HG02759 (cell line): ENCODE measurements around the gene PARP2.
"Not testable (repeated sequence)": the region's sequence is repeated elsewhere in the genome, so short reads cannot be mapped to it uniquely, and the experiment has no call there.

Source experiments
- ATAC-seq: cut with Tn5 transposase; IDR thresholded peaks from one replicate; pipeline ENCODE4 v1.9.1; 2021; ENCODE audit warnings: mild to moderate bottlenecking, moderate library complexity; ENCODE audit not compliant: unreplicated experiment

The PARP2 gene

DNA sequence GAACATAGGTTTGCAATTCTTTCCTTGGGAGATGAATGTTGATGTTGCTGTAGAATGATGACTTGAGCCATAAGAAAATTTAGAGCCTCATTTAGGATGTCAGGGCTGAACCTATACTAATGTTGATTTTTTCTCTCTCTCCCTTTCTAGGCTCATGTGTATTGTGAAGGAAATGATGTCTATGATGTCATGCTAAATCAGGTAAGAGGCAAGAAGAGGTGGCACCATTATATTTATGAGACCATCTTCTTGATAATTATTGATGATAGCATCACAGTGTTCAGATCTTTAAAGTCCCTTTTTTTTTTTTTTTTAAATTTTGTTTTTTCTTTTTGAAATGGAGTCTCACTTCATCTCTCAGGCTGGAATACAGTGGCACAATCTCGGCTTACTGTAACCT, 3.3 kb downstream of the PARP2 start:
- ATAC-seq = no peak

DNA sequence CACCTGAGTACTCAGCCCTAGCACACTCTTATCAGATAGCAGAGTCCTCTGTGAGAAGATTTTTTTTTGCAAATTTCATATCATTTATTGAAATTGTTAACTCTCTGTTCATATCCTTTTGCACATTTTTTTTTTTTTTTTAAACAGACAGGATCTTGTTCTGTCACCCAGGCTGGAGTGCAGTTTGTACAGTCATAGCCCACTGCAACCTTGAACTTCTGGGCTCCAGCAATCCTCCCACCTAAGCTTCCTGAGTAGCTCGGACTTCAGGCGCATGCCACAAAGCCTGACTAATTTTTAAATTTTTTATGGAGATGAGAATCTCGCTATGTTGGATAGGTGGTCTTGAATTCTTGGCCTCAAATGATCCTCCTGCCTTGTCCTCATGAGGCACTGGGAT, 4.3 kb downstream of the PARP2 start:
- ATAC-seq = no peak

DNA sequence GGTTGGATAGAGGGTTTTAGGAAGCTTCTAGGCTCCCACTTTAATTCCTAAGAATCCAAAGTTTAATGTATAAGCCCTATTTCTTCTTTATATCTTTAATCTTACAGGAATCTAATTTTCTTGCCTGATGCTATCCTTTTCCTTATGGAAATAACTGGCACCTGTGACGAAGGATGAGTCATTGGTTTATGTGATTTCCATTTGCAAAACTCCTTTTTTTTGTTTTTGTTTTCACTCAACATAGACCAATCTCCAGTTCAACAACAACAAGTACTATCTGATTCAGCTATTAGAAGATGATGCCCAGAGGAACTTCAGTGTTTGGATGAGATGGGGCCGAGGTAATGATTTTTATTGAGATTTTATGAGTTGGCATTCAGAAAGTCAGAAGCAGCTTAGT, 6.8 kb downstream of the PARP2 start:
- ATAC-seq = no peak

DNA sequence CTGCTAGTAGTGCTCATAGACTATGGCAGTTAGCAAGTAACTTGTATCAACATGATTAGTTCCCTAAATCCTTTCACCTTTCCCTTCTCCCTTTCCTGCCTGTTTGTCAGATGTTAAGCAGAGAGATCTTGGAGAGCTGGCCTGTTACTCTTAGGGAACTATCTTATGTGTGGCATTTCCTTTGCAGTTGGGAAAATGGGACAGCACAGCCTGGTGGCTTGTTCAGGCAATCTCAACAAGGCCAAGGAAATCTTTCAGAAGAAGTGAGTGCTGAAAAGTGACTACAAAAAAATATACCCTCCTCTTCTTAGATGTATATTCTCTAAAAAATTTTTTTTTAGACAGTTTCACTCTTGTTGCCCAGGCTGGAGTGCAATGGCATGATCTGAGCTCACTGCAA, 7.4 kb downstream of the PARP2 start:
- no peak for ATAC-seq

DNA sequence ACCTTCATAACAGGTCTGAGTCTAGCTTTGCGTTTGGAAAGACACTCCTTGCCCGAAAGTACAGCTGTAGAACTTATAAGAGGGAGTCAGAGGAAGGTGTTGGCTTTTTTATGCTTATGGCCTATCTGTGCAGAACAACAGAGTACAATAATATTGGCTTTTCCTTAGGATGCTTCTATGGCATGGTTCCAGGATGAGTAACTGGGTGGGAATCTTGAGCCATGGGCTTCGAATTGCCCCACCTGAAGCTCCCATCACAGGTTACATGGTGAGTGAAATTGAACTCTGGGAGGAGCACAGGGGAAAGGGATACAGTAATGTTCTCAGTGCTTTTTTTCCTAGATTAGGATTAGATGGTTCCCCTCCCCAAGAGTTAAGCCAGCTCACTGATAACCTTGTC, 13.0 kb downstream of the PARP2 start:
- ATAC-seq = no peak

DNA sequence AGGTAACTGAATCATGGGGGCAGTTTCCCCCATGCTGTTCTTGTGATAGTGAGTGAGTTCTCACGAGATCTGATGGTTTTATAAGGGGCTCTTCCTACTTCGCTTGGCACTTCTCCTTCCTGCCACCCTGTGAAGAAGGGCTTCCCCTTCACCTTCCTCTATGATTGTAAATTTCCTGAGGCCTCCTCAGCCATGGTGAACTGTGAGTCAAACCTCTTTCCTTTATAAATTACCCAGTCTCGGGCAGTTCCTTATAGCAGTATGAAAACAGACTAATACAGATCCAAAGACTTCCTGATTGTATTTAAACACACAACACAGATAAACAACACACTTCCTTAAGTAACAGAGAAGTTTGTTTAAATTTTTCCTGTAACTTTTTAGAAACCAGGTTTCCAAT, 15.0 kb downstream of the PARP2 start:
- not testable (repeated sequence) for ATAC-seq

DNA sequence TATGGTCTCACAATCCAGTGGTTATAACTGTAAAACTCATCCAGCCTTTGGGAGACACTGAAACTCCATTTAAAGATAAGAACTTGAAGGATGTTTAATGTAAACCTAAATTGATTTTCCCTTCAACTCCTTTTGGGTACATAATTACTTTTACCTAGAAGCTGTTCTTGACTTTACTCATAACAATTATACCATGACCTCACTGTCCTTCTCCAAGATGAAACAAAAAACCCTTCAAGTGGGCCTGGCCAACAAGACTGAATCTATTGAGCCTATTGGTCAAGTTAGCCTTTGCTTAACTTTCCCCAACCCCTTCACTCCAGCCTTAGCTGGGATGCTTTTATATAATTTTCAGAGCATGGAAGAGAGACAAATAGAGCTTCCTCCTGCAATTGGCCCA, 22.5 kb downstream of the PARP2 start:
- ATAC-seq = no peak

DNA sequence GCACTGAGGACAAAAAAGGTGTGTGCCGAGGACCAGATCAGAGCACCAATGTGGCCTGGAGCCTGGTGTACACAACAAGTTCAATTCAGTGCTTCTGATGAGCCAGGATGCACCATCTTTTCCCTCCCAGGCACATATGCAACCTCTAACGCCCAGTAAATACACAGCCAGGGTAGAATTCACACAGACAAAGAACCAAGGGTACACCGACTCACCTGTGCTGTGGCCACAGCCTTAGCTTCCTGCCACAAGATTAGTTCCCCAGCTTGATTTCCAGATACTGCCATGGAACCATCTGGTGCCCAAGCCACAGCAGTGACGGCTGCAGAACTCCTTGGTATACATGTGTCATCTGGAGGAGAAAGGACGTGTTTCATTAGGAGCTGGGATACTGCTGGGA, 29.4 kb downstream of the PARP2 start:
- ATAC-seq = no peak

DNA sequence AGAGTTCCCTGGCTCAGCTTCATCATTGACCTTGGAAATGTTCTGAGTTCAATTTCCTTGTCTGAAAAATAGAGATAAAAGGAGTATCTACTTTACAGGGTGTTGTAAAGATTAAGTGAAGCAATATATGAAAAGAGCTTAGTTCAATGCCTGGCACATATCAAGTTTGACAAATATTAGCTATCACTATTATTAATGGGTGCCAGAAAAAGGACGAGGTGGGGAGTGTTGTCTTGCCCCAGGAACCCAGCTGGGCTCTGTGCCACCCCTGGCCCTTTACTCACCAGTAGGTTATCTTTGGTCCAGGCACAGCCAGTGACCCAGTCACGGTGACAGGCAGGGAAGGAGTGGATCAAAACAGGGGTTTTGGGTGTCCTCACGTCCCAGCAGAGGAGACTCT, 32.0 kb downstream of the PARP2 start:
- ATAC-seq = no peak

DNA sequence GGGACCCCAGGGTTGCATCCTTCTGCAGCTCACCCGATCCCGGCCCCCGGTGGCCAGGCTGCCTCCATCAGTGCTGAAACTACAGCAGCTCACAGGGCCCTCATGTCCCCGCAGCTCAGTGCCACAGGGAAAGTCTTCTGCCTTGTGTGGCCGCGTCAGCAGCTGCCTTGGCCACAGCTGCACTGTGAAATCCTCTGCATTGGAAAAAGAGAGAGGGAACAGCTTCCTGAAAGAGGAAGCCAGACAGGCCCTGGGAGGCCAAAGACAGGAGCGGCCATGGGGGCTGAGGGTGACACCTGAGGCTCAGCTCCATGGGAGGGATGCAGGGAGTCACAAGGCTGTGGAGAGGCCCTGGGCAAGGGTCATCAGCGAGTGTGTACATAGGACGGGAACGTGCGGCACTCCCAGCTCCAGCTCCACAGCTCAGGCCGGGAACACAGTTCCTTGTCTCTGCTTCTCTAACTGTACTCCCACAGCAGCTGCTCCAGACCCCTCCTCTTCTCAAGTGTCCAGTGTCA, 32.7 kb downstream of the PARP2 start:
- ATAC-seq = no peak

DNA sequence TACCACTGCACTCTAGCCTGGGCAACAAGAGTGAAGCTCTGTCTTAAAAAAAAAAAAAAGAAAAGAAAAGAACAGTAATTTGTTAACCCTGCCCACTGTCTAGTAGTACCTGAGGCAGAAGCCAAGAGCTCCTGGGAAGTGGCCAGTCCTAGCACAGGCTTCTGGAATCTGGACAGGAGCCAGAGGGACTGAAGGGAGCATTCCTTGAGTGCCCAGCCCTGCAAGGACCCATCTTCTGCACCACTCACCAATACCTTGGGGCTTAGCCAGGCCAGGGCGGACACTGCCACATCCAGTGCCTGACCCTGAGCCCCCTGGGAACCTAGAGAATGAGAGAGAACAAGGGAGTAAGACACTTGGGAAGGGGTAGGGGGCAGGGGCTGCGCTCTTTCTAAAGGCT, 33.7 kb downstream of the PARP2 start:
- ATAC-seq = no peak

DNA sequence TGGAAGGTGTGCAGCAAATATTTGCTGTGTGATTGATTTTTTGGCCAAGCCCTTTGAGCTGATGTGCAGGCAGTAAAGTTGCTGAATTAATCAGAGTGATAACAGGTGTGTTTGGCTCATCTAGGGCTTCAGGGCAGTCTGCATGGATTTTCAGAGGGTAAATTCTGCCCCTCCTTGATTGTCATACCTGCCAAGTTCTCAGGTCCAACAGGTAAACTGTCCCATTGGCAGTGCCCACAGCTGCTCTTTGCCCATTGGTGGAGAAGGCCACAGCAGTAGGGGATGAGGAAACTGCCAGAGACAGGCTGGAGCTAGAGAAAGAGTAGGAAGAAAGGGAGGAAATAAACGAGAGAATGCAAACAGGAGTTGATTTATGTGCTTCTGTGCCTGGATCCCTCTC, 36.3 kb downstream of the PARP2 start:
- no peak for ATAC-seq

DNA sequence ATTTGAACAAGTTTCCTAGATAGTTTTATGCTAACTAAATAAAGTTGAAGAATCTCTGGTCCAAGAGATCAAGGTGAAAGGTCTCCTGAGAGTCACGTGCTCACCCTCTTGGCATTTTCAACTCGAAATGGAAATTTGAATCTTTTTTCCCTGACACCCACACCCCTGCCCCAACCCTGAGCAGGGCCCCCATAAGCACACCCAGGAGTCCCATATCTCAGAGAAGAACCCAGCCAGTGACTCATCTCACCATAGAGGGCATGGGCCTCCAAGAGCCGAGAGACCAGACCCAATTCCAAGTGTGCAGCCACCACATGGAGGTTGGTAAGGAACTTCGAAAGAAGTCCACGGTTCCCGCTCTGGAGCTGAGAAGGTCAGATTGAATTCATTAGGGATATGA, 37.2 kb downstream of the PARP2 start:
- ATAC-seq = no peak

DNA sequence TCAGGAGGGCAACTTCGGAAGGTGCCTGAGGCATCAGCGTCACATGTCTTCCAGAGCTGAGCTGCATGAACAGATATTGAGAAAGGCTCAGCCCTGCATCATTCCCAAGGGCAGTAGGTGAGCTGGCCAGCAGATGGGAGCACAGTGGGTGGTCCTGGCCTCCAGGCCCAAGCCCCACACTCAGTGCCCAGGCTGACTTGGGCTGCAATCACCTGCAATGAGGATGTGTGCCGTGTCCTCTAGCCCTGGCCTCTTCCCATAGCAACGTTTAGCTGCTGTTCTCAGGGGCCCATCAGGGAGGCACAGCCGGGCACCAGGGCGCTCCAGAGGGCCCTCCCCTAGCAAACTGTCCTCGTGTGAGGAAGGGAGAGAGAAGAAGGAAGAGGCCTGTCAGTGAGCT, 37.9 kb downstream of the PARP2 start:
- no peak for ATAC-seq

DNA sequence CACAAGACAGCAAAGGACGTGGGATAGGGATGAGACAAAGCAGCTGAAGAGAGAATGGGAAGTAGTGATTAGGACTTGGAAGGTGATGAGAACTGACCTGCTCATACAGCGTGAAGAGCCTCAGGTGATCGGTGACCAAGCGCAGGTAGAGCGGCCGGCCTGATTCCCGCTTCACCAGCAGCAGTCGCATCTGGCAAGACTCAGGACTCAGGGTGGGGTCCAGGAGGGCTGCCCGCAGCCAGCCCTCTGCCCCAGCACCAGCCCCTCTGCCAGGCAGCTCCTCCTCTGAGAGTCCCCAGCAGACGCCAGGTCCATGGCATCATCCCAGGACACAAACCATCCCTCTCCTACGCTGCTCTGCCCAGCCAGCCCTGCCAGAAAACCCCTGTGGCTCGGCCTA, 39.1 kb downstream of the PARP2 start:
- no peak for ATAC-seq

DNA sequence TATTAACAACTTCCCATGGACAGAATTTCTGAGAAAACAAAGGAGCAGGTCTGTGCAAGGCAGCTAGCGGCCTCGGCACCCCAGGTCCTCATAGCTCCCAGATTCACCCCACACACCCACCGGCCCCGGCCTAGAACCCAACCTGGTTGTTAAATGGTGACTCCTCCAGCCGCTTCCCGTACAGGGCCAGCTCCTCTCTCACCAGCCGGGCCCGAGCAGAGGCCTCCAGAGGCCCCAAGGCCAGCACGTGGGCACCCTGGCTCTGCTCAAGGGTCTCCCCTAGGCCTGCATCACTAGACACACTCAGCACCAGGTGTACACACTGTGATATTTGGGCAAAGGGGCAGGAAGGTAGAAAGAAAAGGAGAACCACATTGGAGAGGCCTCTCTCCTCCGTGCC, 39.6 kb downstream of the PARP2 start:
- ATAC-seq = no peak

DNA sequence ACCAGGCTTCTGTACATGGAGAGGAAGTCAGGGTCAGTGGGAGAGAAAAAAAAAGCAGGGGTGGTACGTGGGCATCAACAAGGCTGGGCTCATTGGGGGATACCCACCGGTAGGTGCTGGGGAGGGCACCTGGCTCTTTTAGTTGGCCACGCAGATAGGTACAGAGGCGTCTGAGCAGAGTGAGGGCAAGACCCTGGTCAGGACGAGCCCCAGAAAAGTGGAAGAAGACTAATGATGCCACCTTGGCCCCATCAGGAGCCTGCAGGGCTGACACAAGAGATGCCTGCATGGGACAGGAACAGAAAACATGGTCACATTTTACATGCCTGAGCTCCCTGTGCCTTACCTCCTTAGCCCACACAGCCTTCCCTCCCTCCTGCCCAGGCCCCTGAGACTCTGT, 40.2 kb downstream of the PARP2 start:
- no peak for ATAC-seq

DNA sequence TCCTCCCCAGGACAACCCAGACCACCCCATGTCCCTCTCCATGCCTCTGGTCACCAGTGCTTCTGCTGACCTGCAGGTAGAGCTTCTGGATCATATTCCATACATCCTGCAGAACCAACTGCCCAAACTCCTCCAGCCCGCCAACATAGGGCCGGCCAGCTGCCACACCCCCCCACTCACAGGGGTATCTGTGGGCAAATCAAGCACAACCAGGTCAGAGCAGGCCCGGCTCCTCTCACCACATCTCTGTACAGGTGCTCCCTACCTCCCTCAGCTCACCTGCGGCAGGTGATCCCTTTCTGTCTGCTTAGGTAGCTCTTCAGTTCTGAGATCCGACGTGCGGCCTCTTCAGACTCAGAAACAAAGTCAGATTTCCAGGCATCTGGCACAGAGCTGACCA, 40.9 kb downstream of the PARP2 start:
- ATAC-seq = no peak

DNA sequence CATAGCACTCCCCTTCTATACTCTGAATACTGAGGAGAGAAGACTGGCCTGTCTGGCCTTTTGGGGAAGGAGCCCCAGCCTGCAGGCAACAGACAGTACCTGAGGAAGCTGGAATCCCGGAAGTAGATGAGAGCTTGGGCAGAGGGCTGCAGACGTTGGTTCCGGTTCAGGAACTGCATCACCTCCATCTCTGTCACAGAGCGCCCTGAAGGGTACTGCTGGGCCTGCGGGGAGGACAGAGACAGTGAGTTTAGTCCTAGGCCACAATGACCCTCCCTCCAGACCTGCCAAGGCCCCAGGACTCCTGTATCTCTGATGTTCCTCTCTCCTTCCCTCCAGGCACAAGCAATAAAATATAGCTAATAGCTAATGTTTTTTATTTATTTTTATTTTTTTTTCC, 41.5 kb downstream of the PARP2 start:
- no peak for ATAC-seq

DNA sequence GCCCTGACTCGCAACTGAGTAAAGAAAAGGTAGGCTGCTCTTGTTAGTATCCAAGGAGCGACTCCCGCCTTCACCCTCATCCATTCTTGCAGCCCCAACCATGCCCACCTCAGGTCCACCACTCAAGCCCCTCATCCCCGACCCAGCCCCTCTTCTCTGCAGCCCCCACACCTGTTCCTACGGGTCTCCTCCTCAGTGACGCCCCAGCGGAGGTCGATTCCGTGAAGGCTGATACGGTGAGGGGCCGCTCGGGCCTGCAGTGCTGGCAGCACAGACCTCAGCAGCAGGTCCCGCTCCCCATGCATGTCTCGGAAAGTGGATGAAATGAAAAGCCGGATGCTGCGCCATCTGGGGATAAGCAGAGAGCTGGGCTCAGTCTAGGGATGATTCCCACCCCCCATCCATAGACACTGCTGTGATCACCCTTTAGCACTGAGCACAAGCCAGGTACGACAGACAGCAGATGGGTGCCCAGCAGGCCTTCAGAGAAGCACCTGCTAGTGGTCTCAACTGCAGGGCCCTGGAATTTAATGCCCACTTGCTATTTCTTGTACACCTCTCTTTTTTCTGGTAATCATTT, 42.9 kb downstream of the PARP2 start:
- no peak for ATAC-seq

DNA sequence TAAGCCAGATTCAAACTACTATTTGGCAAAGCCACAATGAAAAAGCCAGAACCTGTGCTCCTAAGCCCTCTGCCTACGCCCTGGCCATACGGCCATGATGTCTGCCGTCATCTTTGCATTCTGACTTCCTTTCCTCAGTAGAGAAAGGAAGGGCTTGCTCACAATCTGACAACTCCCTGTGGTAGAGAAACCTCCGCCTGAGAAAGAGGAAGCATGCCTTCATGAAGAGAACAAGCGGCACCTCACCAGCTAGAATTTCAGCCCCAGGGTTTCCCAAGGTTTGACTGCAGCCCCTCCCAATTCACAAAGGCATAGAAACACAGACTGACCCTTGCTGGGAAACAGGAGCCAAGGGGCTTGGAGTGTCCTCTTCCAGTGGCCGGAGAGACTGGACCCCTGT, 44.1 kb downstream of the PARP2 start:
- ATAC-seq = no peak

DNA sequence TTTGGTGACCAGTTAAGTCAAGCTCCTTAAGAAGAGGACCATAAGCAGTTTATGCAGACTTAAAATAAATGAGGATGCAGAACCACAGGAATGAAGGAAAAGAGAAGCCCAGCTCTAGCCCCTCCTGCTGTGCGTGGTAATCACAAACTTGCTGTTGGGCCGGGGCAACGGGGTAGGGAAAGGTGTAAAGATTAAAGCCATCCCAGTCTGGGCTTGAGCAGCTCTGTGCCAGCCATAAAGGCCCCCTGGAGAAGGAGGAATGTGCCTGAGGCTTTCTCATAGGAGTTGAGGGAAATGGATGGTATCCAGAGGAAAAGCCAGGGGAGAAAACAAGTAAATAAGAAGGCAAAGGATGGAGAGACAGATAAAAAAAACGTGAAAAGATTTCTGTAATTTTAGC, 44.7 kb downstream of the PARP2 start:
- no peak for ATAC-seq

DNA sequence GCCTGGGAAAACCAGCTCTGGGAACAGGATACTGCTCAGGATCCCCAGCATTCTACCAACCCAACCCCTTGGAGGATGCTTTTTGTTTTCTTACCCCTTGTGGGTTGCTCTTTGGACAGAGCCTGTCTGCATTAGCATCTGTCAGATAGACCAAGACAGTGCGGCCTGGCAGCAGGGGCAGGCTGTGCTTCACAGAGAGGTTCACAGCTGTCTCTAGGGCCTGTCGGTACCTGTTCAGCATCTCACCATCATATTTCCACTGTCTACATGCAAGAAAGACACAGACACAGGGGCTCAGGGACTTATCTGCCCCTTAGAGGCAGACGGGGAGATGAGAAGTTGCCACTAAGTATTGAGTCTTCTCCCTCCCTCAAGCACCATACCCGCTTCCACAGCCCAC, 48.1 kb downstream of the PARP2 start:
- no peak for ATAC-seq

DNA sequence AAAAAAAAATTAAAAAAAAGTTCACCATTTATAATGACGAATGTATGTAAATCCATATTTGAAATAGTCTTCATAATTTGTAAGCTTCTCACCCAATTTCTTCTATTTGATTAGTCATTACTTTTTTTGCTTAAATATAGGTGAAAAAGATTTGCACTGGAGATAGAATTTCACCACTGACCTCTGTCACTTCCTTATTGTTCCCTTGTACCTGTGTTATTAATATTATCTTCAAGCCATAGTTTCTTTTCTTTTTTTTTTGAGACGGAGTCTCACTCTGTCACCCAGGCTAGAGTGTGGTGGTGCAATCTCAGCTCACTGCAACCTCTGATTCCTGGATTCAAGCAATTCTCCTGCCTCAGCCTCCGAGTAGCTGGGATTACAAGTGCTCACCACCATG, 54.1 kb downstream of the PARP2 start:
- ATAC-seq = no peak
